Measurements from ENCODE around the gene RNU1-4.
"Not testable (repeated sequence)": the region's sequence is repeated elsewhere in the genome, so short reads cannot be mapped to it uniquely, and the experiment has no call there.

DNA sequence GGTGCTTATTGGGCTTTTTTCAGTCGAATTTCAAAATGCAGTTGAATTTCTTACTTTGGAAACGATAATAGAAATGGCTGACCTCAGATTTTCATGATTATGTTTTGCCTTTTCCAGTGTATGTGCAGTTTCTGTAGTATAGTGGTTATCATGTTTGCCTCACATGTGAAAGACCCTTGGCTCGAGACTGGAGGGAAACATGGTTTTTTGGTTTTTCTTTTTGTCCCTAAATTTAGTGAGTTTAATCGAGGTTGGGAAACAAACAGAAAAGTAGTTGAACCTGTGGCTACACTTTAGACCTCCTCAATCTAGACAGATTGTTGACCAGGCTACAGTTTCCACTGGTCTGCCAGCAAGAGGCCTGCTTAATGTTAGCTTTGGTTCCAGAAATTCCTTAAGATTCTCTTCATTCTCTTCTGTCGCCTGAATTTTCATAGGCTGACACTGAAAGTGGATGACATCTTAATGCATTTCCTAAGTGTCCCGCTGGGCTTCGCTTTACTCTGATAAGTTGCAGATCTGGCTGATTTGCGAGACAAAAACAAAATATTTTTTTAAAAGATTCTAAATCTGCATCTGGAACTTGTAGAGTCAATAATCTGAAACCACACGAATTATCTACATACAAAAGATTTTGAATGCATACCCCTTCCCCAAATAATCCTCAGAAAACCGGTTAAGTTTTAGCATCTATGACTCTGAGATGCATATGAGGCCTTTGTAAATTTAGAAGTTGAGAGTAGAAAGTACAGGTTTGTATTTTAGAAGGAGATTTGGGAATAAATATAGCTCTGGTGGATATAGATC lies 14.7 kb upstream of the RNU1-4 start:
- TF ChIP-seq CTCF (conservative IDR thresholded peaks at IDR 0.05 in 1 of 2, IDR thresholded peaks at IDR 0.05 in 1 of 2; ENCODE audit: low read depth in 1 of 2, low read length in 2 of 2); EZH2 (IDR thresholded peaks at IDR 0.05; ENCODE audit: low read length, missing control alignments): not testable (repeated sequence)
